Left ventricle myocardium inferior (tissue), 1 donor: ENCODE data around the gene SHMT1. TPM values are rescaled to one million over a fixed set of nuclear protein-coding genes. Genes with fewer than 3 reads are reported as not detected.

Experiments
- DNase-seq: peaks from one replicate; pipeline ENCODE4 v3.0.0-alpha.2; 2020
- H3K27ac ChIP-seq: fragments of 200-600 bp; replicated peaks from 2 replicates; pipeline ENCODE4 v1.8.0; 2021
- H3K27me3 ChIP-seq: fragments of 200-600 bp; 2 replicates; pipeline ENCODE4 v1.8.0; 2021; ENCODE audit warnings: low read depth
- H3K36me3 ChIP-seq: fragments of 200-600 bp; 2 replicates; pipeline ENCODE4 v1.8.0; 2021
- H3K4me1 ChIP-seq: fragments of 200-600 bp; 2 replicates; pipeline ENCODE4 v1.8.0; 2021
- H3K4me3 ChIP-seq: fragments of 200-600 bp; 2 replicates; pipeline ENCODE4 v1.8.0; 2021; ENCODE audit warnings: mild to moderate bottlenecking, moderate library complexity
- H3K9me3 ChIP-seq: fragments of 200-600 bp; replicated peaks from 2 replicates; pipeline ENCODE4 v1.8.0; 2021
- intact Hi-C: fragments of 100-400 bp; cut with micrococcal nuclease; formaldehyde crosslinking; loops from one replicate; pipeline ENCODE4 v1.11.0; 2022
- microRNA-seq: library from miRNA; unstranded; fragments of <30 nt; microRNA quantifications from one replicate; pipeline ENCODE4 v1.2.0, GENCODE V29; 2020
- total RNA-seq: library from RNA; stranded (reverse); fragmentation: NEBNext Ultra II Directional; extraction: Animal tissue kit (Norgen Biotek cat#: 25700); gene quantifications from one replicate; pipeline ENCODE4 v1.2.1, GENCODE V29; 2021
- TF ChIP-seq, protein P1 (sequence below): fragments of 200-600 bp; IDR thresholded peaks from 2 replicates; pipeline ENCODE4 v1.8.0; 2021; ENCODE audit warnings: antibody characterized with exemption, mild to moderate bottlenecking, borderline replicate concordance
- donor health status: DM: no; HTN: yes; CAD: no; lungs with severe emphysema.

Gene SHMT1
- total RNA-seq, 1 donor from 2014 or later: 6.8 TPM

DNA sequence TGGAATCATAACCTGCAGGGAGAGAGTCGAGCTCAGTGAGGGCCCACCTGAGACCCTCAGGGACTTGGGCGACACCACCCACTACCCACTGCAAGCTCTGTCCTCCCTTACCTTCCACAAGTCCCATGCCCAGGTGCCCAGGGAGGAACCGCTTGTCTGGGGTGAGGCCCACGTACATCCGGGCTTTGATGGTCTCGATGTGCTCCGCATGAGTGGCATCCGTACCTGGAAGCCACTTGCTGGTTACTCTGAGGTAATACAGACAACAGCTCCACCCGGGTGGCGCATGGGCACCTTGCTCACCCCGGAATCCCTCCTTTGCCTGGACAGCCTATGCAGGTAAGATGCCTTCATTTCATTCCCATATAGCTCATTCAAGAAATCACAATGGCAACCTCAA lies 78.1 kb downstream of the SHMT1 start:
- no peak for DNase-seq

DNA sequence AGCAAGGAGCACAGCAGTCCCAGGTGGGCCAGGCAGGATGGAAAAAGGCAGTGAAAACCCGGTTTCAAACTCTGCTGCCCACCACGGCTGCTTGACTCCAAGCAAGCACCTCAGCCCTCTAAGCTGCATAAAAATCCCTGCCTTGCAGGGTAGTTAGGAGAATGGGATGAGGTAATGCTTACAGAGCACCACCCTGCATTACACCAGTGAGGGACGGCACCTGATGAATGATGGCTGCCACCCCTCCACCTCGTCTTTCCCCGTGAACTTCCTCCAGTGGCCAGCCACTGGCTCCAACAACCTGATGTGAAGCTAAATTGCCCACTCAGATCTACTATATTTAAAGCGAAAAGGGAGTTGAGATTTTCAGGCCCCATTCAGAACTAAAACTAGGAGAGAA lies 81.6 kb downstream of the SHMT1 start:
- H3K4me3 ChIP-seq: no peak overlapping the region
- H3K4me1 ChIP-seq: peaks cover 6% of the 10 kb centered on the region
- H3K9me3 ChIP-seq: no peaks in the 10 kb centered on the region
- no peak overlapping the region for H3K27ac ChIP-seq
- no peaks in the 10 kb centered on the region for H3K27me3 ChIP-seq
- H3K36me3 ChIP-seq: peaks cover 98% of the 10 kb centered on the region
- intact Hi-C loops: no loop called here
- no peak for DNase-seq
- TF ChIP-seq, protein P1, sequence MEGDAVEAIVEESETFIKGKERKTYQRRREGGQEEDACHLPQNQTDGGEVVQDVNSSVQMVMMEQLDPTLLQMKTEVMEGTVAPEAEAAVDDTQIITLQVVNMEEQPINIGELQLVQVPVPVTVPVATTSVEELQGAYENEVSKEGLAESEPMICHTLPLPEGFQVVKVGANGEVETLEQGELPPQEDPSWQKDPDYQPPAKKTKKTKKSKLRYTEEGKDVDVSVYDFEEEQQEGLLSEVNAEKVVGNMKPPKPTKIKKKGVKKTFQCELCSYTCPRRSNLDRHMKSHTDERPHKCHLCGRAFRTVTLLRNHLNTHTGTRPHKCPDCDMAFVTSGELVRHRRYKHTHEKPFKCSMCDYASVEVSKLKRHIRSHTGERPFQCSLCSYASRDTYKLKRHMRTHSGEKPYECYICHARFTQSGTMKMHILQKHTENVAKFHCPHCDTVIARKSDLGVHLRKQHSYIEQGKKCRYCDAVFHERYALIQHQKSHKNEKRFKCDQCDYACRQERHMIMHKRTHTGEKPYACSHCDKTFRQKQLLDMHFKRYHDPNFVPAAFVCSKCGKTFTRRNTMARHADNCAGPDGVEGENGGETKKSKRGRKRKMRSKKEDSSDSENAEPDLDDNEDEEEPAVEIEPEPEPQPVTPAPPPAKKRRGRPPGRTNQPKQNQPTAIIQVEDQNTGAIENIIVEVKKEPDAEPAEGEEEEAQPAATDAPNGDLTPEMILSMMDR: no peak

More for the DNA sequence above, 78.1 kb downstream of the SHMT1 start:
- TF ChIP-seq, protein P1: no peak
- Histone ChIP-seq H3K27ac (no peak overlapping the region), H3K4me1 (peaks cover 6% of the 10 kb centered on the region), H3K36me3 (peaks cover 93% of the 10 kb centered on the region), H3K9me3 (no peaks in the 10 kb centered on the region), H3K4me3 (no peak overlapping the region), H3K27me3 (no peaks in the 10 kb centered on the region)
- intact Hi-C loops: no loop called here

DNA sequence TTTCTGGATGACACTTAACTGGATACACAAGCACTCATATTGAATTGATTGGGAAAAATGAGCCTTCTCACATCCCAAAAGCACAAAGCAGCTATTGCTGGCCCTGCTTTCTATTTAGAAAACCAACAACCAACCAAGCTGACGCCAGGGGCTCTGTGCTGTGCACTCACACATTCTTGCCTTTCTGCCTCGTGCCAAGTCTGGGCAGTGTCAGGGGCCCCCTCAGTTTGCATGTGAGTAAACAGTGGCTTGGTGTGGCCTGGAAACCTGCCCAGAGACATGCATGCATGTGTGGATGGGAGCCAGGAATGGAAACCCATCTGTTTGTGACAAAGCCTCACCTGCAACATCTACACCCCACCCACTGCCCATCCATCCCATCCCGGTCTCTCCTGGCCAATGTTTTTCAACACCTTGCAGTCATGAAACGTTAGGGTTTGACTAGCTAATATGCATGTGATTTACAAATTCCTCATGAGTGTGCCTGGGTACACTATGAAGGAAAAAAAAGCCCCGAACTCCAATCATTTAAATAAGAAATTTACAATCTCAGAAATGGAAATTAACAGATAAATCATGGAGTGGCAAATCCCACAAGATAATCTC lies 82.5 kb downstream of the SHMT1 start:
- TF ChIP-seq, protein P1: no peak
- intact Hi-C loops: no loop called here
- Histone ChIP-seq H3K27ac (no peak overlapping the region), H3K9me3 (no peaks in the 10 kb centered on the region), H3K27me3 (no peaks in the 10 kb centered on the region), H3K4me1 (peaks cover 6% of the 10 kb centered on the region), H3K4me3 (no peak overlapping the region), H3K36me3 (peaks cover 99% of the 10 kb centered on the region)
- no peak for DNase-seq

- Histone ChIP-seq H3K4me1 (peaks cover 6% of the 10 kb centered on the region), H3K9me3 (no peaks in the 10 kb centered on the region), H3K4me3 (no peak overlapping the region), H3K27ac (no peak overlapping the region), H3K36me3 (peaks cover 93% of the 10 kb centered on the region), H3K27me3 (no peaks in the 10 kb centered on the region)
- DNase-seq: no peak
- TF ChIP-seq, protein P1: no peak
- intact Hi-C loops: no loop called here
Observed at GRCh38 chr17:18280249-18280648, 83.1 kb downstream of the SHMT1 start.

GRCh38 chr17:18278867-18279266 lies 84.5 kb downstream of the SHMT1 start:
- H3K9me3 ChIP-seq: no peaks in the 10 kb centered on the region
- H3K4me3 ChIP-seq: no peak overlapping the region
- DNase-seq: no peak
- H3K4me1 ChIP-seq: peaks cover 6% of the 10 kb centered on the region
- intact Hi-C loops: no loop called here
- no peak overlapping the region for H3K27ac ChIP-seq
- H3K36me3 ChIP-seq: peaks cover 91% of the 10 kb centered on the region
- TF ChIP-seq, protein P1: no peak
- no peaks in the 10 kb centered on the region for H3K27me3 ChIP-seq

Small RNA genes lying within 50 kb of the gene (microRNA-seq; reads per million reads assigned to microRNA genes)
- gene MIR6778: not detected

Other genes starting within 250 kb of the SHMT1 start
- gene ALKBH5, start 179.7 kb downstream of the SHMT1 start, total RNA-seq: 179 TPM
- 8.8 TPM for gene LLGL1, start 137.9 kb downstream of the SHMT1 start, total RNA-seq
- 257 TPM for gene FLII, start 104.8 kb downstream of the SHMT1 start, total RNA-seq
- 37.0 TPM for gene MIEF2, start 102.9 kb downstream of the SHMT1 start, total RNA-seq
- 10.4 TPM for gene TOP3A, start 48.6 kb downstream of the SHMT1 start, total RNA-seq
- gene SMCR8, start 48.3 kb downstream of the SHMT1 start, total RNA-seq: 12.3 TPM
- not detected for gene EVPLL, start 14.2 kb upstream of the SHMT1 start, total RNA-seq
- not detected for gene LGALS9C, start 113.2 kb upstream of the SHMT1 start, total RNA-seq